K562 (cell line): ENCODE results near the gene ACAP3. TPM values are rescaled to one million over a fixed set of nuclear protein-coding genes. Genes with fewer than 3 reads are reported as not detected.

Source experiments
- CREB1 ChIP-seq, 2 experiments: sonication (generic) in 1 of 2; formaldehyde crosslinking in 1 of 2; IDR thresholded peaks; 2 replicates each; pipeline versions ENCODE4 v1.6.1 to v1.8.0; 2012 to 2022; ENCODE audit warnings: inconsistent platforms in 1 of 2, mild to moderate bottlenecking in 1 of 2, missing genetic modification reagents in 1 of 2, moderate library complexity in 1 of 2
- DACH1 ChIP-seq: fragments of 450-650 bp; IDR thresholded peaks from 2 replicates; pipeline ENCODE4 v1.6.1; 2018; ENCODE audit not compliant: partially characterized antibody
- FUS ChIP-seq: fragments of 200-400 bp; formaldehyde crosslinking; optimal IDR thresholded peaks from 2 replicates; pipeline ENCODE3; 2017; ENCODE audit warnings: low read depth, low read length
- GABPB1 ChIP-seq: sonication (generic); formaldehyde crosslinking; IDR thresholded peaks from 2 replicates; pipeline ENCODE4 v1.8.0; 2022; ENCODE audit warnings: mild to moderate bottlenecking, missing genetic modification reagents
- JUN ChIP-seq, 2 experiments: sonication (generic) in 1 of 2; formaldehyde crosslinking in 1 of 2; IDR thresholded peaks; 2 replicates each; pipeline versions ENCODE4 v1.6.1 to v1.8.0; 2012 to 2022; ENCODE audit warnings: borderline replicate concordance in 2 of 2, mild to moderate bottlenecking in 2 of 2, improper control_type of control experiment in 1 of 2, low read depth in 1 of 2, low read length in 1 of 2, missing genetic modification reagents in 1 of 2
- MITF ChIP-seq: IDR thresholded peaks from 2 replicates; pipeline ENCODE4 v1.6.1; 2014; ENCODE audit warnings: antibody characterized with exemption
- MYC ChIP-seq, 2 experiments: fragments of 250-450 bp in 1 of 2; sonication (Bioruptor Pico) in 1 of 2; IDR thresholded peaks; 2 replicates each; pipeline versions ENCODE4 v1.5.1 to v1.6.1; 2012 to 2021; ENCODE audit warnings: low read depth in 2 of 2, borderline replicate concordance in 1 of 2, improper control_type of control experiment in 1 of 2, low read length in 1 of 2, mild to moderate bottlenecking in 1 of 2, moderate library complexity in 1 of 2
- NCOA1 ChIP-seq: fragments of 450-650 bp; IDR thresholded peaks from 2 replicates; pipeline ENCODE4 v1.6.1; 2016; ENCODE audit warnings: low read depth
- POLR2H ChIP-seq: IDR thresholded peaks from 2 replicates; pipeline ENCODE4 v1.6.1; 2016; ENCODE audit warnings: missing genetic modification characterization, low read depth, mild to moderate bottlenecking, control low read depth, missing compliant biosample characterization, moderate library complexity
- SAP30 ChIP-seq: fragments of 200-600 bp; sonication (generic); IDR thresholded peaks from 2 replicates; pipeline ENCODE4 v1.6.1; 2012; ENCODE audit warnings: borderline replicate concordance, low read depth, mild to moderate bottlenecking, moderate library complexity, low read length, control low read depth, inconsistent platforms; ENCODE audit not compliant: insufficient read depth, poor library complexity, severe bottlenecking
- SMC3 ChIP-seq: conservative IDR thresholded peaks from 2 replicates; pipeline ENCODE4 v1.6.1; 2011; ENCODE audit warnings: low read depth, low read length, improper control_type of control experiment; ENCODE audit not compliant: insufficient read depth
- SRSF1 ChIP-seq: fragments of 200-400 bp; formaldehyde crosslinking; IDR thresholded peaks from 2 replicates; pipeline ENCODE4 v1.6.1; 2017; ENCODE audit warnings: mild to moderate bottlenecking, low read depth, low read length, moderate library complexity
- TFAP4 ChIP-seq: sonication (generic); formaldehyde crosslinking; IDR thresholded peaks from 2 replicates; pipeline ENCODE4 v1.8.0; 2022; ENCODE audit warnings: missing genetic modification reagents, mild to moderate bottlenecking, moderate library complexity, borderline replicate concordance
- ZBTB2 ChIP-seq: fragments of 450-650 bp; IDR thresholded peaks from 2 replicates; pipeline ENCODE4 v1.6.1; 2016; ENCODE audit warnings: antibody characterized with exemption
- ZBTB26 ChIP-seq: fragments of 450-650 bp; formaldehyde crosslinking; IDR thresholded peaks from 2 replicates; pipeline ENCODE4 v1.4.0; 2022; ENCODE audit warnings: missing genetic modification characterization
- ZFP36 ChIP-seq: fragments of 150-350 bp; IDR thresholded peaks from 2 replicates; pipeline ENCODE4 v1.6.1; 2018; ENCODE audit warnings: low read length, low read depth; ENCODE audit not compliant: partially characterized antibody
- ZNF431 ChIP-seq: sonication (generic); formaldehyde crosslinking; IDR thresholded peaks from 2 replicates; pipeline ENCODE4 v1.8.0; 2022; ENCODE audit warnings: mild to moderate bottlenecking, missing genetic modification reagents
- ZNF668 ChIP-seq: fragments of 250-450 bp; sonication (Bioruptor Pico); IDR thresholded peaks from 2 replicates; pipeline ENCODE4 v1.8.0; 2022; ENCODE audit warnings: mild to moderate bottlenecking, inconsistent platforms
- ZSCAN29 ChIP-seq: fragments of 450-650 bp; IDR thresholded peaks from 2 replicates; pipeline ENCODE4 v1.6.1; 2017
- polyA plus RNA-seq, 8 experiments: library from polyadenylated mRNA; depleted of rRNA in 4 of 8; stranded (reverse) in 5 of 8; unstranded in 3 of 8; fragments of >200 nt; fragmentation: Nextera tagmentation in 2 of 8; fragmentation: Illumina TruSeq in 1 of 8; extraction: Ambion mirVana in 2 of 8; extraction: Trizol in 1 of 8; gene quantifications; 2 replicates each; pipeline versions ENCODE4 v1.2.1 to v1.2.3, GENCODE V29; 2011 to 2014; ENCODE audit warnings: inconsistent platforms in 1 of 8, missing spikeins in 1 of 8
- total RNA-seq, 7 experiments: library from RNA; depleted of rRNA in 6 of 7; stranded (reverse); fragments of >200 nt in 6 of 7; fragmentation: Illumina TruSeq in 2 of 7; extraction: Trizol in 2 of 7; gene quantifications; 2 replicates each; pipeline versions ENCODE4 v1.2.1 to v1.2.3, GENCODE V29; 2011 to 2021; ENCODE audit warnings: low replicate concordance in 1 of 7

ACAP3 gene
- total and polyA plus RNA-seq, 9 of the 15 experiments (the other 6 are each of a cell fraction or from before 2014, with no cell fraction given): 0.01 to 49.0 (median 12.0) TPM

DNA sequence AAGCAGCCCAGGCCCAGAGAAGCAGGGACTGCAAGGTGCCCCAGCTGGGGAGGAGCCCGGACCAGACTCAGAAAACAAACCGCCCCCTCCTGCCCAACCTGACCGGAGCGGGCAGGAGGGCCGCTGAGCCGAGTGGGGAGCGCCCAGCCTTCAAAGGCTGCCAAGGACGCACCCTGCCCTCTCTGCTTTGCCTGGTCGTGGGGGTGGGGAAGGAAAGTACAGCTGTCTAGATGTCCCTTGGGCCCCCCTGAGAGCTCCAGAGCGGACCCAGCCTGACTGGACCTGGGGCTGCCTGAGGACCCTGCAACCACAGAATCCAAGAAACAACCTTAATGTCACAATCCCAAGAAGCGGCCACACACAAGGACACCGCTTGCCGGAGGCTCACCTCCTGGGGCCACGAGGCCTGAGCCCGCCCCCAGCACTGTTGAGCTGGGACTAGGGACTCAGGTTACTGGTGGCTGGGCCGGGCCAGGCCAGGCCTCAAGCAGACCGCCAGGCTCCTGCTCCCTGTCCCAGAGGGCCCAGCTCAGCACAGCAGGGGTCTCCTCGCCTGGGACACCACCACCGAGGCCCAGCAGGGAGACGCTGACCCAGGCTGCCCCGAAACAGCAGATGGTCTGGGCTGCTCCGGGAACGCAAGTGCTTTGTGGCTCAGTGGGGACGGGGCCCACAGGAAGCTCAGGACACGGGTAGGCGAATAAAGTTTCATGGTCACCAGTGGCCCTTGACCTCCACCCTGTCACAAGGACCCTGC lies 40.1 kb upstream of the ACAP3 start (continued):
- TF ChIP-seq SMC3 (no peak), CREB1 (IDR thresholded peaks at IDR 0.05) (no peak), CREB1 (CRISPR knock-in tag; IDR thresholded peaks at IDR 0.05) (no peak; the same call in 1 of the 2 replicates), FUS (no peak), POLR2H (tag) (no peak), ZNF431 (CRISPR knock-in tag) (0 out of 2 replicates have a peak, but pooled peaks have one; percentile 31), DACH1 (no peak), MITF (0 out of 2 replicates have a peak, but pooled peaks have one; percentile 7), MYC (IDR thresholded peaks at IDR 0.05; ENCODE audit: low read depth, low read length) (peak; percentile 47; the same call in 1 of the 2 replicates), MYC (CRISPR knock-in tag; IDR thresholded peaks at IDR 0.05; ENCODE audit: borderline replicate concordance, low read depth) (no peak), TFAP4 (peak; percentile 23; the same call in 1 of the 2 replicates), ZBTB2 (0 out of 2 replicates have a peak, but pooled peaks have one; percentile 29), ZFP36 (no peak), ZNF668 (CRISPR knock-in tag) (no peak), SRSF1 (no peak), ZSCAN29 (no peak), SAP30 (peak; percentile 67), ZBTB26 (no peak), JUN (IDR thresholded peaks at IDR 0.05; ENCODE audit: borderline replicate concordance, low read depth, low read length) (no peak), JUN (CRISPR knock-in tag; IDR thresholded peaks at IDR 0.05; ENCODE audit: borderline replicate concordance) (peak; percentile 54; the same call in 1 of the 2 replicates), NCOA1 (no peak), GABPB1 (peak; percentile 66)
